Astrocyte (in vitro differentiated cells and primary cell): ENCODE measurements around the gene SMOC1. TPM values are rescaled to one million over a fixed set of nuclear protein-coding genes. Genes with fewer than 3 reads are reported as not detected.

Experiments
- DNase-seq: peaks from one replicate; pipeline ENCODE4 v3.0.0-alpha.2; 2010; ENCODE audit warnings: low read depth
- FAIRE-seq: peaks from 2 replicates; lab custom pipeline; 2011; peaks lifted over from hg19 to GRCh38; lab: Jason Lieb, UNC
- H2AFZ ChIP-seq: 2 replicates; pipeline ENCODE4 v1.6.0; 2012; ENCODE audit warnings: low read depth, low read length, inconsistent platforms
- H3K27ac ChIP-seq: 2 replicates; pipeline ENCODE4 v1.5.1; 2011; ENCODE audit warnings: low read depth, low read length, inconsistent platforms
- H3K27me3 ChIP-seq: 2 replicates; pipeline ENCODE4 v1.6.0; 2011; ENCODE audit warnings: low read length, inconsistent platforms; ENCODE audit not compliant: insufficient read depth
- H3K36me3 ChIP-seq: 2 replicates; pipeline ENCODE4 v1.5.1; 2011; ENCODE audit warnings: low read length, inconsistent platforms; ENCODE audit not compliant: insufficient read depth
- H3K4me1 ChIP-seq: 2 replicates; pipeline ENCODE4 v1.5.1; 2011; ENCODE audit warnings: low read length, inconsistent platforms; ENCODE audit not compliant: insufficient read depth
- H3K4me2 ChIP-seq: 2 replicates; pipeline ENCODE4 v1.6.0; 2012; ENCODE audit warnings: low read length, inconsistent platforms
- H3K4me3 ChIP-seq: 2 replicates; pipeline ENCODE4 v1.5.1; 2011; ENCODE audit warnings: low read depth, mild to moderate bottlenecking, low read length, inconsistent platforms; ENCODE audit not compliant: insufficient read depth
- H3K79me2 ChIP-seq: 2 replicates; pipeline ENCODE4 v1.6.0; 2012; ENCODE audit warnings: mild to moderate bottlenecking, low read length, inconsistent platforms; ENCODE audit not compliant: insufficient read depth
- H3K9ac ChIP-seq: 2 replicates; pipeline ENCODE4 v1.6.0; 2012; ENCODE audit warnings: mild to moderate bottlenecking, low read length, inconsistent platforms
- H3K9me3 ChIP-seq: 2 replicates; pipeline ENCODE4 v1.5.1; 2012; ENCODE audit warnings: low read depth, mild to moderate bottlenecking, low read length, inconsistent platforms; ENCODE audit not compliant: insufficient read depth
- H4K20me1 ChIP-seq: 2 replicates; pipeline ENCODE4 v1.6.0; 2012; ENCODE audit warnings: low read length, inconsistent platforms; ENCODE audit not compliant: insufficient read depth
- H3K27ac Mint-ChIP-seq: one replicate; pipeline ENCODE4 v1.8.0; 2021; ENCODE audit warnings: mild to moderate bottlenecking, mixed read lengths; ENCODE audit not compliant: unreplicated experiment
- H3K27me3 Mint-ChIP-seq: one replicate; pipeline ENCODE4 v1.8.0; 2021; ENCODE audit warnings: low read depth, mixed read lengths; ENCODE audit not compliant: unreplicated experiment
- H3K36me3 Mint-ChIP-seq: one replicate; pipeline ENCODE4 v1.8.0; 2021; ENCODE audit warnings: low read depth, mixed read lengths; ENCODE audit not compliant: unreplicated experiment
- H3K4me1 Mint-ChIP-seq: one replicate; pipeline ENCODE4 v1.8.0; 2021; ENCODE audit warnings: low read depth, mixed read lengths; ENCODE audit not compliant: unreplicated experiment
- H3K4me3 Mint-ChIP-seq: one replicate; pipeline ENCODE4 v1.8.0; 2021; ENCODE audit warnings: mild to moderate bottlenecking, moderate library complexity, mixed read lengths; ENCODE audit not compliant: unreplicated experiment
- H3K9me3 Mint-ChIP-seq: one replicate; pipeline ENCODE4 v1.8.0; 2021; ENCODE audit warnings: mild to moderate bottlenecking, mixed read lengths; ENCODE audit not compliant: unreplicated experiment
- CTCF ChIP-seq: IDR thresholded peaks from 2 replicates; pipeline ENCODE4 v1.5.1; 2011; ENCODE audit warnings: low read depth, mild to moderate bottlenecking, inconsistent platforms, low read length, moderate library complexity; ENCODE audit not compliant: insufficient read depth
- EZH2 ChIP-seq: IDR thresholded peaks from 2 replicates; pipeline ENCODE4 v1.6.1; 2012; ENCODE audit warnings: mild to moderate bottlenecking, low read length, inconsistent platforms; ENCODE audit not compliant: insufficient read depth
- total RNA-seq: library from RNA; stranded (reverse); gene quantifications from 2 replicates; pipeline ENCODE4 v1.2.1, GENCODE V29; 2021

SMOC1 gene
- total RNA-seq, 1 donor from 2014 or later = 0.16 TPM

- no peaks in the 10 kb centered on the region for H3K9me3 Mint-ChIP-seq
- no peak for TF ChIP-seq CTCF
- no peak for TF ChIP-seq EZH2
- H4K20me1 ChIP-seq = no peaks in the 10 kb centered on the region
- H3K4me3 Mint-ChIP-seq = no peak overlapping the region
- no peak overlapping the region for H3K27ac ChIP-seq
- H3K4me2 ChIP-seq = no peak overlapping the region
- no peak overlapping the region for H2AFZ ChIP-seq
- no peaks in the 10 kb centered on the region for H3K4me1 ChIP-seq
- DNase-seq = no peak
- H3K4me1 Mint-ChIP-seq = peaks cover 13% of the 10 kb centered on the region
- H3K4me3 ChIP-seq = no peak overlapping the region
- H3K27me3 ChIP-seq = no peaks in the 10 kb centered on the region
- no peaks in the 10 kb centered on the region for H3K9me3 ChIP-seq
- no peak overlapping the region for H3K27ac Mint-ChIP-seq
- no peaks in the 10 kb centered on the region for H3K36me3 ChIP-seq
- peaks cover 24% of the 10 kb centered on the region for H3K27me3 Mint-ChIP-seq
- H3K36me3 Mint-ChIP-seq = peaks cover 2% of the 10 kb centered on the region
- no peaks in the 10 kb centered on the region for H3K79me2 ChIP-seq
- H3K9ac ChIP-seq = no peak overlapping the region
- FAIRE-seq = no peak
Measured at GRCh38 chr14:70036665-70037064, 157.4 kb downstream of the SMOC1 start.

GRCh38 chr14:70043001-70043400, 163.8 kb downstream of the SMOC1 start:
- no peak overlapping the region for H3K27ac ChIP-seq
- H3K9me3 ChIP-seq = no peaks in the 10 kb centered on the region
- Mint-ChIP-seq H3K27ac (no peak overlapping the region), H3K4me3 (no peak overlapping the region), H3K4me1 (peaks cover 2% of the 10 kb centered on the region), H3K27me3 (peaks cover 47% of the 10 kb centered on the region), H3K36me3 (no peaks in the 10 kb centered on the region), H3K9me3 (no peaks in the 10 kb centered on the region)
- DNase-seq (no peak), FAIRE-seq (no peak)
- H3K79me2 ChIP-seq = no peaks in the 10 kb centered on the region
- TF ChIP-seq EZH2 (no peak), CTCF (no peak)
- H2AFZ ChIP-seq = no peak overlapping the region
- no peak overlapping the region for H3K9ac ChIP-seq
- no peak overlapping the region for H3K4me2 ChIP-seq
- no peaks in the 10 kb centered on the region for H4K20me1 ChIP-seq
- no peak overlapping the region for H3K4me3 ChIP-seq
- peaks cover 6% of the 10 kb centered on the region for H3K27me3 ChIP-seq
- no peaks in the 10 kb centered on the region for H3K36me3 ChIP-seq
- H3K4me1 ChIP-seq = no peaks in the 10 kb centered on the region

- no peak overlapping the region for H3K27ac Mint-ChIP-seq
- Histone ChIP-seq H3K4me3 (no peak overlapping the region), H3K9ac (no peak overlapping the region), H3K36me3 (no peaks in the 10 kb centered on the region), H3K27ac (no peak overlapping the region), H4K20me1 (no peaks in the 10 kb centered on the region), H3K9me3 (no peaks in the 10 kb centered on the region), H3K4me1 (no peaks in the 10 kb centered on the region), H2AFZ (no peak overlapping the region), H3K79me2 (no peaks in the 10 kb centered on the region), H3K4me2 (no peak overlapping the region), H3K27me3 (peaks cover 6% of the 10 kb centered on the region)
- H3K36me3 Mint-ChIP-seq = no peaks in the 10 kb centered on the region
- no peak overlapping the region for H3K4me3 Mint-ChIP-seq
- H3K27me3 Mint-ChIP-seq = peaks cover 54% of the 10 kb centered on the region
- H3K9me3 Mint-ChIP-seq = no peaks in the 10 kb centered on the region
- TF ChIP-seq CTCF = no peak
- TF ChIP-seq EZH2 = no peak
- peaks cover 2% of the 10 kb centered on the region for H3K4me1 Mint-ChIP-seq
- FAIRE-seq = no peak
- no peak for DNase-seq
Measured at GRCh38 chr14:70045310-70045709, 166.1 kb downstream of the SMOC1 start.
